Stimulated activated CD4-positive, alpha-beta T cell treated with anti-CD3 and anti-CD28 coated beads, Interleukin-4, amount 100 ng/mL, for 24 hours (primary cell): Measurements from ENCODE around the gene RUSF1.
A peak's percentile ranks its signal among the peaks of the same experiment; 100 is the strongest.
"Not testable (repeated sequence)": the region's sequence is repeated elsewhere in the genome, so short reads cannot be mapped to it uniquely, and the experiment has no call there.

Source experiments
- DNase-seq: peaks from one replicate; pipeline ENCODE4 v3.0.0-alpha.2; 2020

The RUSF1 gene

DNA sequence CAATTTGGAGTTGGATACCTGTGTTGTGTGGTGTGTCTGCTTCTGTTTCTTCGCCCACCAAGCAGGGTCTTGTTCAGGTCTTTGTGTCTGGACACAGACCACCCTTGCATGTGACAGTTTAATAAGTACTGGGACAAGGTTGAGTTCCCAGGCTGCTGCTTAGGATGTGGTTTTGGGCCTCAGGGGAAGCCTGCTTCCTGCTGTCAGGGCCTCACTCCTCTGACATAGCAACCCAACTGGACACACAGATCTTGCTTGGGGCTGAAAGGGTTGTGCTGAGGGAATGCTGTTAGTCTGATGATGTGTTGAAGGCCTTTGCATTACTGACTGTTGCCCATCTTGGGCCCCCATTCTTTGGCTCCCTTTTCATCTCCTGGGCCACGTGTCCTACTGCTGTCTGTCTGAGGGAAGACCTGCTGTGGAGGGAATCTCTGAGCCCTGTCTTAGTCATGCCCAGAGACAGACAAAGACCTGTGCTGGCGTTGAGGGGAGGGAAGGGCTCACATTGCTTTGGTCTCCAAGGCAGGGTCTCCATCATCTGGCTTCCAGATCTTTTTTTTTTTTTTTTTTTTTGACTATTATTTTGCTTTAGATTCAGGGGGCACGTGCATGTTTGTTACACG is 40.9 kb downstream of the RUSF1 start:
- no peak for DNase-seq

DNA sequence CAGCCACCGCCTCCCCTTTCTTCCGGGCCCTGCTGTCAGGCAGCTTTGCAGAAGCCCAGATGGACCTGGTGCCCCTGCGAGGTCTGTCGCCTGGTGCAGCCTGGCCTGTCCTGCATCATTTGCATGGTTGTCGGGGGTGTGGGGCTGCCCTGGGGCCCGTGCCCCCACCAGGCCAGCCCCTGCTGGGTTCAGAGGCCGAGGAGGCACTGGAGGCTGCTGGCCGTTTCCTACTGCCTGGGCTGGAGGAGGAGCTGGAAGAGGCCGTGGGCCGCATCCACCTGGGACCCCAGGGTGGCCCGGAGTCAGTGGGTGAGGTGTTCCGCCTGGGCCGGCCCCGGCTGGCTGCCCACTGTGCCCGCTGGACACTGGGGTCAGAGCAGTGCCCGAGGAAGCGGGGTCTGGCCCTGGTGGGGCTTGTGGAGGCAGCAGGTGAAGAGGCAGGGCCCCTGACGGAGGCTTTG is 41.8 kb downstream of the RUSF1 start:
- no peak for DNase-seq

DNA sequence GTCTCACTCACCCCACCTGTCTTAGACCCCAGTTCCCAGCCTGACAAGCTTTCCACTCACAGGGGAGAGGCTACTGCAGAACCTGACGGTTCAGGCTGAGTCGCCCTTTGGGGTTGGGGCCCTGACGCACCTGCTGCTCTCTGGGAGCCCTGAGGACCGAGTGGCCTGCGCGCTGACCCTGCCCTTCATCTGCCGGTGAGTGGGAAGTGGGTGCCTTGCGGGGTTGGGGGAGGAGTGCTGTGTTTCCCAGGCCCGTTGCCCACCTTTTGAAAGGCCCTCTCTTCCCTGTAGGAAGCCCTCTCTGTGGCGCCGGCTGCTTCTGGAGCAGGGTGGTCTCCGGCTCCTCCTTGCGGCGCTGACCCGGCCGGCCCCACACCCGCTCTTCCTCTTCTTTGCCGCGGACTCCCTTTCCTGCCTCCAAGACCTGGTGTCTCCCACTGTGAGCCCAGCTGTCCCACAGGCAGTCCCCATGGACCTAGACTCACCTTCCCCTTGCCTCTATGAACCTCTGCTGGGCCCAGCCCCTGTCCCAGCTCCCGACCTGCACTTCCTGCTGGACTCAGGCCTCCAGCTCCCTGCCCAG is 42.3 kb downstream of the RUSF1 start:
- DNase-seq, result no peak

DNA sequence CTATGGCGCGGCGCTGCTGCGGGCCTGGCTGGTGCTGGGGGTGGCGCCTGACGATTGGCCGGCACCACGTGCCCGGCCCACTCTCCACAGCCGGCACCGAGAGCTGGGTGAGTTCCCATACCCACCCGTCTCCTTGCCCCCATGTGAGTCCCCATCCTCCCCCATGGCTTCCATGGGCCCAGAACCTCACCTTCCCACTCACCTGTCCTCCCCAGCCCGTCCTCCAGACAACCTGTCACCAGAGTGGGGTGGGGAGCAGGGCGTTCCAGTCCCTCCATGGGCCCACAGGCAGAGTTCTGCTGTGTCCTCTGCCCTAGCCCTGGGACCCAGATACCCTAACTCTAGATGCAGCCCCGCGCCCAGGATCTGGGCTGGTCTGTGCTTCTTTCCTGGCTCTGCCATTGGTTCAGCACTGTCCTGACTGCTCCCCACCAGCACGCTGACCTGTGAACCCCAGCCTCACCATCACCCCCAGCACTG is 43.4 kb downstream of the RUSF1 start:
- DNase-seq, result no peak

DNA sequence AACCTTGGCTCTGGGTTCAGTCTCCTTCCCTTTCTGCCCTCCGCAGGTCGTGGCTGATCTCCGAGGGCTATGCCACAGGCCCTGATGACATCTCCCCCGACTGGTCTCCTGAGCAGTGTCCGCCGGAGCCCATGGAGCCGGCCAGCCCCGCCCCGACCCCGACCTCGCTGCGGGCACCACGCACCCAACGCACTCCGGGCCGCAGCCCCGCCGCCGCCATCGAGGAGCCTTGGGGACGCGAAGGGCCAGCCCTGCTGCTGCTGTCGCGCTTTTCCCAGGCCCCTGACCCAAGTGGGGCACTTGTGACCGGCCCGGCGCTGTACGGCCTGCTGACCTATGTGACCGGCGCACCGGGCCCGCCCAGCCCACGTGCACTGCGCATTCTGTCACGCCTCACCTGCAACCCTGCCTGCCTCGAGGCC is 43.8 kb downstream of the RUSF1 start:
- DNase-seq, result no peak

DNA sequence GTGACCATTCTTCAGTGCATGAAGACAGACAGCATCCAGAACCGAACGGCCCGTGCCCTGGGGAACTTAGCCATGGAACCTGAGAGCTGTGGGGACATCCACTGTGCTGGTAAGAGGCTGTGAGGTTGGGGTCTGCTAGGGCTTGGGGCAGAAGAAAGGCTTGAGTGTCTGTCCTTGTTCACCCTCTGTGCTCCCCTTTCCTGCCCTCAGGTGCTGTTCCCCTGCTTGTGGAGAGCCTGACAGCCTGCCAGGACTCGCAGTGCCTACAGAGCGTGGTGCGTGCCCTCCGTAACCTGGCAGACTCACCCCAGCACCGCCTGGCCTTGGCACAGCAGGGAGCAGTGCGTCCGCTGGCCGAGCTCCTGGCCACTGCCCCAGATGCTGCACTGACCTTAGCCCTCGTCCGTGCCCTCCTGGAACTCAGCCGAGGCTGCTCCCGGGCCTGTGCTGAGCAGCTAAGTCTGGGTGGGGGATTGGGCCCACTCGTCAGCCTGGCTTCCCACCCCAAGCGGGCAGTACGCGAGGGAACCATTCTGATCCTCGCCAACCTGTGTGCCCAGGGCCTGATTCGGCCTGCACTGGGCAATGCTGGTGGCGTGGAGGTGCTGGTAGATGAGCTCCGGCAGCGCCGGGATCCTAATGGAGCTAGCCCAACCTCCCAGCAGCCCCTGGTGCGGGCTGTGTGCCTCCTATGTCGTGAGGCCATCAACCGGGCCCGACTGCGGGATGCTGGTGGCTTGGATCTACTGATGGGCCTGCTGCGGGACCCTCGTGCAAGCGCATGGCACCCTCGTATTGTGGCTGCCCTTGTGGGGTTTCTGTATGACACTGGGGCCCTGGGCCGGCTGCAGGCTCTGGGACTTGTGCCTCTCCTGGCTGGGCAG is 46.0 kb downstream of the RUSF1 start:
- DNase-seq, result no peak

DNA sequence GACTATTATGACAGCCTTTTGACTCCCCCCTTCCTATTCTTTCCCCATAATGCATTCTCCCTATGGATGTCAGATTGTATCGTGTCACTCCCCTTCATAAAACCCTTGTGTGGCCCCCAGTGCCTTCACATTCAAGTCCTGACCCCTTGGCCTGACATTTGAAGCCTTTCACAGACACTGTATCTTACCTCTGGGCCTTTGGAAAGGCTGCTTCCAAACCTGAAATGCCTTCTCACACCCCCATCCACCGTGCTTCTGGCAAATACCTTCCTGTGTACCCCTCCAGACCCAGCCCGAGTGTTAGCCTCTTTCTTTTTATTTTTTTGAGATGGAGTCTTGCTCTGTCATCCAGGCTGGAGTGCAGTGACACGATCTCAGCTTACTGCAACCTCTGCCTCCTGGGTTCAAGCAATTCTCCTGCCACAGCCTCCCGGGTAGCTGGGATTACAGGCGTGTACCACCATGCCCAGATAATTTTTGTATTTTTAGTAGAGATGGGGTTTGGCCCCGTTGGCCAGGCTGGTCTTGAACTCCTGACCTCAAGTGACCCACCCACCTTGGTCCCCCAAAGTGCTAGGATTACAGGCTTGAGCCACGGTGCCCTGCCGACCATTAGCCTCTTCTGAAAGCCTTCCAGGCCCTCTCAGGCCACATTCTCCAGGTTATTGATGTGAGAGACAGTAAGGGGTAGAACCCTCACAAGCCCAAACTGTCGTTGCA is 46.8 kb downstream of the RUSF1 start:
- DNase-seq, result no peak

DNA sequence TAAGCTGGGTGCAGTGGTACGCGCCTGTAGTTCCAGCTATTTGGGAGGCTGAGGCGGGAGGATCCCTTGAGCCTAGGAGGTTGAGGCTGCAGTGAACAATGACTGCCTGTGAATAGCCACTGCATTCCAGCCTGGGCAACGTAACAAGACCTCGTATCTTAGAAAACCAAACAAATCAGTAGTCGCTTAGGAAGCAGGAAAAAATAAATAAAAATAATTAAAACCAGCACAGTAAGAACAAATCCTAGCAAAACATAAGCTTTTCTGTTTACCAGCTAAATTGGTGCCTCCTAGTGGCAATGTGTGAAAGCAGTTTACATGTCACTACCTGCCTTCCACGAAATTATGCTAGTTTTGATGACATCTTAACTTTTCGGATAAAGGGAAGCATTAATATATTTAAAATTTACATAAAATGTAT is 47.6 kb downstream of the RUSF1 start:
- no peak for DNase-seq

DNA sequence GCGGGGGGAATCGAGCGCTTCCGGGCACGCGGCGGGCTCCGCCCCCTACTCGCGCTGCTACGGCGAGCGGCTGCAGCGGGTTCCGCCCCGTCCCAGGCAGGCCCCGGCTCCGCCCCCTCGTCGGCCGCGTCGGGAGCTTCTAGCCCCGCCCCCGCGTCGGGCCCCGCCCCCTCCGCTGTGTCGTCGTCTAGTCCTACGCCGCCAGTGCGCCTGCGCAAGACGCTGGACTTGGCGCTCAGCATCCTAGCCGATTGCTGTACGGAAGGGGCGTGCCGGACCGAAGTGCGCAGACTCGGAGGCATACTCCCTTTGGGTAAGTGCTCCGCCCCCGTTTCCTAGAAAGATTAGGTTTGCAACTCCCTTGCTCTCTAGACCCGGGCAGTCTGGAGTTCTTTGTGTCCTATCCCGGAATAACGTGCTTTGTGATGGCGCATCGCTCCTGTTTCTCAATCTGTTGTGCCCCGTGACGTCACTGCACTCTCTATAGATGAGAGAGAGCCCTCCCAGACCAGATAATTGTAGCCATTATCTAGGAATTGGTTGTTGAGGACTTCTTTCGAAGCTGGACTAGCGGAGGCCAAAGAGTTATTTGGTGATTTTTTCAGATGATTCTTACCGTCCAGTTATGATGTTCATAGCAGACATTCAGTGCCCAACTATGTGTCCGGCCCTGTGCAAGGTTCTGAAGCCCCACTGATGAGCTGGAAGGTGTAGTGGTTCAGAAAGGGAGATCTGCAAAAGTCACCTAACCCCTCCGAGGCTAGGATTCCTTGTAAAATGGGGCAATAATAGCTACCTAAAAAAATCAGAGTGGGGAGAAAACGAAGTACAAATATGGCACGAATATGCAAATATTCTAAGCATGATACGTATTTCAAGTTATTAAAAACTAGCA is 48.3 kb downstream of the RUSF1 start:
- DNase-seq, result peak; percentile 100

DNA sequence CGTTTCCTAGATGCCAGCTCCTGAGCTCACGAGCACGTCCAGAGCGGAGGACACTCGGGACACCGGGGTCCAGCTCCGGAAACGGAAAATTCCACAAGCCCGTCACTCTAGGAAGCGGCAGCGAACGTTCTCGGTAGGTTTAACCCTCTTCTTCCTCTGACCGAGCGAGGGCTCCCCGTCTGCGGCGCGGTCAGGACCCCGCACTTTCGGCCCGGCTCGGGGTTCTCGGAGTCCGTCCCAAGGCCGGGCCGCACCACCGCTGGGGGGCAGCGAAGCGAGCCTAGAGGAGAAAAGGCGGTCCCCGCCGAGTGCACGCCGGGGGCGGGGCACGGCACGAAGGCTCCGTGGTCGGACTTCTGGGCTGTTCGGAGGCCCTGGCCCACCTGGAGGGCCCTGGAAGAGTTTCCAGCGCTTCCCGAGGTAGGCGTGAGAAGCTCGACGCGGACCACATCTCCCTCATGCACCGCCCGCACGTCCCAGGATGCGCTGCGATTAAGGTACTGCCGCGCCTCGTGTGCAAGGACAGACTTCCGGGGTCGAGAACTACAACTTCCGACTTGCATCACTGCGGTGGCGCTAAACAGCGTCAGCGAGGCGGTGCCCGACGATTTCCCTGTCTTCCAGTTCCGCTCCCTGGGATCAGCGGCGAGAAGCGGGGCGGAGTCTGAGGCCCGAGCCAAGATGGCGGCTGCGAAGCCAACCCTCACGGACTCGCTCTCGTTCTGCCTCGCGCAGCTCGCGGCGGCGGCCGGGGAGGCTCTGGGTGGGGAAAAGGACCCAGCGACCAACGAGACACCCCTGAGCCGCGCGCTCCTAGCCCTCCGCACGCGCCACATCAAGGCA is 49.1 kb downstream of the RUSF1 start, which contains the start of gene ARMC5:
ARMC5 (plus strand) TSS at position 658 of the 843 bp plus-strand sequence; CDS start at position 682, 24 bp downstream.
- DNase-seq, result peak; percentile 97

DNA sequence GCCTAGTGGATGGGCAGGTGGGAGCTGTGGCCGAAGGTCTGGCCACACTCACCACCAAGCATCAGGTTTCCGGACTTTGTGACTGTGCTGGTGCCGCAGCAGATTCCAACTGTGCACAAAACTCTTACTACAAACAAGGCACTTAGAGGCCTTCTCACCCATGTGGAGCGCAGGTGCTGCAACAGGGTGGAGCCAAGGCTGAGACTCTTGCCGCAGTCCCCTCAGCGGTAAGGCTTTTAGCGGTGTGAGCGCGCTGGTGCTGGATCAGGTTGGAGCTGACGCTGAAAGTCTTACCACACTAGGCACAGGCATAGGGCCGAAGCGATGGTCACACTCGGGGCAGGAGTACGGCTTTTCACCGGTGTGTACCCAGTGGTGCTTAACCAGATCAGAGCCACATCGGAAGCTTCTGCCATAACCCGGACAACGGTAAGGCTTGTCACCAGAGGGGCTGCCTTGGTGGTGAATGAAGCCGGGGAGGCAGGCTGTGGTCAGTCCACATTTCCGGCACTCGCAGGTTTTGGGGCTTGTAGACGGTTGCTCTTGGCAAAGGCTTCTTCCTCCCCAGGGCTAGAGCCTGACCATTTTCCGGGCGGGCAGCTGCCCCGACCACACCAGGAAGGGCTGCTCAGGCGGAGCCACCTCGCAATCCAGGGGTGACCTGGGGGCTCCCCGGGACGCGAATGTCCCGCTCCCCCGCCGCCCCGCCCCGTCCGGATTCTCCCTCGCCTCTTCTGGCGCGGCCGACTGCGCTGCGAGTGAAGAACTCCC is 49.9 kb downstream of the RUSF1 start:
- DNase-seq, result peak; percentile 49

DNA sequence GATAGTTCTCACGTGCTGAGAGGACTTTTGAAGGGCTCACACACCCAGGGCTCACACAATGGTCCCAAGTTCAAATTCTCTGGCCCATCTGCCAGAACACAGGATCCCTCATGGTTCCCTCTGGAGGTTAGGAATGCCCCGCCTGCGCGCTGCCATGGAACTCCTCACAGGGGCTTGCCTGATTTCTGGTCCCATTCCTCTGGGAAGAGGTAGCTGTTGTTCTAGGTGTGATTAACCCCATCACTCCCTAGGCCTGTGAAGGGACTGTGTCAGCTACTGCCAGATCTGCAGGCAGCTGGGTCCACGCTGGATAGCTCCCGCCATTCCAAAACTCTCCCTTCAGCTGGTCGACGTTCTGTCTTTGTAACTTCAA is 51.2 kb downstream of the RUSF1 start:
- DNase-seq, result no peak

DNA sequence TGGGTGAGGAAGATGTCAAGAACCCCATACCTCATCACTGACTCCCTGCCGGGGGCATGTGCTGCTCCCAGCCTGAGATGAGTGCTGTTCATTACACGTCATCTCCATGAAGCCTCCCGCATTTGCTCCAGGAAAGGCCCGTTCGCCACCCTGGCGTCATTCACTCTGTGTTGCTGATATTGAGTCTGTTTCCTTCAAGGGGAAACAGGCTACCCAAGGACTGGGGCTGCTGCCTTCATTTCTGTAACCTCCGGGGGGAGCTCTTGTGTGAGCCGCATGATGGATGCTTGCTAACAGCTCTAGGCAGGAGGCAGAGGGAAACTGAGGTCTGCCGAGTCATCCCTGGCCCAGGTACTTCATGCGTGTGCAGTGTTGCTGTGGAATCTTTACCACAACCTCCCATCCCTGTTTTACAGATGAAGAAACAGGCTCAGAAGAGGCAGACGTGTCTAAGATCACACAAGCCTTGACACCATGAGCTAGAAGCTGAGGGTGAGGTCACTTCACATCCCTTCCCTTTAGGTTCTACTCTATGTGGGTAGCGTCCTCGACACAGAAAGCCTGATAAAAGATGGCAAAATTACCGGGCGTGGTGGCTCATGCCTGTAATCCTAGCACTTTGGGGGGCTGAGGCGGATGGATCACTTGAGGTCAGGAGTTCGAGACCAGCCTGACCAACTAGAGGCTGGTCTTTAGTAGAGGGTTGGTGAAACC is 52.4 kb downstream of the RUSF1 start:
- peak; percentile 27 for DNase-seq

DNA sequence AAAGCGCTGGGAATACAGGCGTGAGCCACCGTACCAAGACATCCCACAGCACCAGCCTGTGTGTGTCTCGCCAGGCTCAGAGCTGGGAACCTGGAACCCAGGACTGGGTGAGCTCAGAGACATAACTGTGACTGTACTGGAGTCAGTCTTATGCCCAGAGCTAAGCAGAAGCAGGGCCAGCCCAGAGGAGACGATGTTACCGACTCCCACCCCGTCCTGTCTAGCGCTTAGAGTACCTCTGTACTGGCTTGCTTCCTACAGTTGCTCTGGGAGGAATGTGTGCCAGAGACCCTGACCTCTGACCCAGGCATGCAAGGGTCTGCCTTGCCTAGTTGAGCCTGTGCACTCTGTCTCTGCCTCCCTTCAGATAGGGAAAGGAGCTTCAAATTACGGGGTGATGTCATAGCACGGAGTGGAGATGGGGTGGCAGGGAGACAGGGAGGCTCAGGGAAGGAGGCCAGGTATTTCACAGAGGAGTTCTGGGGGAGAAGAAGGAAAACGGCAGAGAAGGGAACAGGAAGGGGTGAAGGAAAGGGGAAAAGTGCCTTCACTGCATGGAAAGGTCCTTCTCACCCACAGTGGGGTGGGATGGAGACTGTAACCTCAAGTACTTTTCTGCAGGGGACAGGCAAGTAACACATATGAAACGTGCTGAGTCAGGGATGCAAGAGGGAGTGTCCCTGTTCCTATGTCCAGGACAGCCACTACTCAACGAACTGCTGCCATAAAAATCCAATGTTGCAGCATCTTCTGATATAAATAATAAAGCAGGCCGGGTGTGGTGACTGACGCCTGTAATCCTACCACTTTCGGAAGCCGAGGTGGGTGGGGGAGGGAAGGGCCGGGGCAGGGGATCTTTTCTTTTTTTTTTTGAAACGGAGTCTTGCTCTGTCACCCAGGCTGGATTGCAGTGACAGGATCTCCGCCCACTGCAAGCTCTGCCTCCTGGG is 54.7 kb downstream of the RUSF1 start:
- no peak for DNase-seq

DNA sequence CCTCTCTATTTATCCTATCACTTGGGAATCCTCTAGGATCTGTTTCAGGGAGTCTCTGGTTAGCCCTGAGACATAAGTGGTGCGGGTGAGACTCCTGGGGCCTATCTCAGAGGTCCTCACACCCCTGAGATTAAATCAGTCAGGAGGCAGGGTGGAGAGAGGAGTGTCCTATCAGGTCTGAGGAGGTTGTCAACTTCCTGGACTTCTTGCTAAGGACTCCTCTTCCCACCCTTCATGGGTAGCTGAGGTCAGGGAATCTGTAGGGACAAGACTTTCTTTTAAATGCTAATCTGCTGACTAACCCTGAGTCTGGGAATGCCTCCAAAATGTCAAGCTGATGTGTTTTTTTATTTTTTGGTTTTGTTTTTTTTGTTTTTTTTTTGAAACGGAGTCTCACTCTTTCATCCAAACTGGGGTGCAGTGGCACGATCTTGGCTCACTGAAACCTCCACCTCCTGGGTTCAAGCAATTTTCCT is 55.5 kb downstream of the RUSF1 start:
- DNase-seq, result no peak

DNA sequence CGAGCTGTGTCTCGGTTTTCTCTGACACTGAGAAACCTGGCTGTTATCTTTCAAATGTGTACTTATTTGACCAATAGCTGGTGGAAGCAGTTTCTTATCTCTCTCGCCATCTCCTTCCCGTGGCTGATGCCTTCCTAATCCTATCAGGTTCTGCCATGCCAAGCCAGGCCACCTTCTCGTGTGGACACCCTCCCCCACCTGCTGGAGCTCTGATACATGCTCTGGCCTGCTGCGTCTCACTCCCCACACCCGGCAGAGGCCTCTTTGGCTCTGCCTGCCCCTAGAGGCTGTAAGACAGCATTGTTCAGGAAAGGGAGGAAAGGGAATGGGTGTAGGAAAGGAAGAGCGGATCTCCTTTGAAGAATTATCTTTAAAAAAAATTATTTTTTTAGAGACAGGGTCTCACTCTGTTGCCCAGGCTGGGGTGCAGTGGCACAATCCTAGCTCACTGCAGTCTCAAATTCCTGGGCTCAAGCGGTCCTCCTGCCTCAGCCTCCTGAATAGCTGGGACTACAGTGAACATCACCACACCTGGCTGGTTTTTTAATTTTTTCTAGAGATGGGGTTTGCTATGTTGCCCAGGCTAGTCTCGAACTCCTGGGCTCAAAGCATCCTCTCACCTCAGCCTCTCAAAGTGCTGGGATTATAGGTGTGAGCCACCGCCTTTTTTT is 56.4 kb downstream of the RUSF1 start:
- DNase-seq, result no peak

DNA sequence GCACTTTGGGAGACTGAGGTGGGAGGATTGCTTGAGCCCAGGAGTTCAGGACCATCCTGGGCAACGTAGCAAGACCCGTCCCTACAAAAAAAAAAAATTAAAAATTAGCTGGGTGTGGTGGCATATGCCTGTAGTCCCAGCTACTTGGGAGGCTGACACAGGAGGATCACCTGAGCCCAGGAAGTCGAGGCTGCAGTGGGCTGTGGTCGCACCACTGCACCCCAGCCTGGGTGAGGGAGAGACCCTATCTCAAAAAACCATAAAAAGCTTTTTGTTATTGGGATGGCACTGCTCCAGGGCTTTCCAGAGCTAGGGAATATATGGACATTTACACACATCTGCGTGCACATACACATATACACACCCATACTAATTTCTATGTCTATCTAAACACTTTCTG is 57.0 kb downstream of the RUSF1 start:
- no peak for DNase-seq

DNA sequence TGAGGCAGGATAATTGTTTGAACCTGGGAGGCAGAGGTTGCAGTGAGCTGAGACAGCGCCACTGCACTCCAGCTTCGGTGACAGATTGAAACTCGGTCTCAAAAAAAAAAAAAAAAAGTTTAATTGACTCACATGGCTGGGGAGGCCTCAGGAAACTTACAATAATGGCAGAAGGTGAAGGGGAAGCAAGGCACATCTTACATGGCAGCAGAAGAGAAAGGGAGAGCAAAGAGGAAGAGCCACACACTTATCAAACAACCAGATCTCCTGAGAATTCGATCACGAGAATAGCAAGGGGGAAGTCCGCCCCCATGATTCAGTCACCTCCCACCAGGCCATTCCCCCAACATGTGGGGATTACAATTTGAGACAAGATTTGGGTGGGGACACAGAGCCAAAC is 62.3 kb downstream of the RUSF1 start:
- not testable (repeated sequence) for DNase-seq
